Stomach (tissue), 9 donors: ENCODE data around the gene MED13L. TPM values are rescaled to one million over a fixed set of nuclear protein-coding genes. Genes with fewer than 3 reads are reported as not detected.

Experiments used
- DNase-seq, 2 donors: peaks; one replicate each; pipeline versions ENCODE4 v3.0.0 to v3.0.0-alpha.2; 2013 to 2019
- H3K27ac ChIP-seq, 5 donors: fragments of 200-600 bp in 4 of 5; sonication (generic) in 4 of 5; one replicate each; pipeline ENCODE4 v1.5.1; 2013 to 2019; ENCODE audit warnings: mild to moderate bottlenecking in 1 of 5, moderate library complexity in 1 of 5
- H3K27me3 ChIP-seq, 3 donors: fragments of 200-600 bp; sonication (generic); one replicate each; pipeline ENCODE4 v1.5.1; 2017 to 2019; ENCODE audit warnings: mixed run types in 1 of 3
- H3K36me3 ChIP-seq, 4 donors: fragments of 200-600 bp; sonication (generic); 1 replicate in 3 of 4; 2 replicates in 1 of 4; pipeline ENCODE4 v1.5.1; 2016 to 2019
- H3K4me1 ChIP-seq, 4 donors: fragments of 200-600 bp; sonication (generic); one replicate each; pipeline ENCODE4 v1.5.1; 2016 to 2019
- H3K4me3 ChIP-seq, 4 donors: fragments of 200-600 bp; sonication (generic) in 3 of 4; one replicate each; pipeline ENCODE4 v1.5.1; 2016 to 2019; ENCODE audit warnings: mild to moderate bottlenecking in 1 of 4
- H3K9me3 ChIP-seq, 4 donors: fragments of 200-600 bp; sonication (generic); one replicate each; pipeline ENCODE4 v1.5.1; 2016 to 2019
- CTCF ChIP-seq, 7 experiments: fragments of 450-650 bp in 4 of 7; fragments of 200-600 bp in 3 of 7; sonication (generic) in 3 of 7; IDR thresholded peaks; one replicate each; pipeline ENCODE4 v1.5.1; 2016 to 2019; ENCODE audit warnings: antibody characterized with exemption in 7 of 7, control low read depth in 2 of 7, mild to moderate bottlenecking in 1 of 7
- EP300 ChIP-seq: sonication (generic); formaldehyde crosslinking; IDR thresholded peaks from one replicate; pipeline ENCODE4 v1.6.1; 2017; ENCODE audit warnings: antibody characterized with exemption
- POLR2A ChIP-seq, 4 donors: fragments of 450-650 bp; IDR thresholded peaks; one replicate each; pipeline ENCODE4 v1.6.1; 2016; ENCODE audit warnings: antibody characterized with exemption in 4 of 4, control low read depth in 2 of 4, mild to moderate bottlenecking in 1 of 4, moderate library complexity in 1 of 4
- POLR2AphosphoS5 ChIP-seq, 3 donors: sonication (generic); formaldehyde crosslinking; IDR thresholded peaks; one replicate each; pipeline ENCODE4 v1.6.1; 2016; ENCODE audit warnings: antibody characterized with exemption in 3 of 3
- WGBS, 5 donors: extraction: QIAGEN DNeasy Blood & Tissue Kit in 3 of 5; methylation state at CpG; one replicate each; pipeline versions ENCODE4 v1.1.5 to v1.1.7; 2013 to 2018; 5-methylcytosine and 5-hydroxymethylcytosine counted together
- intact Hi-C: fragments of 100-400 bp; cut with DNase I; formaldehyde crosslinking; loops from one replicate; pipeline ENCODE4 v1.15.1; 2023; ENCODE audit warnings: low total_unique reads
- polyA plus RNA-seq, 3 donors: library from polyadenylated mRNA; stranded (reverse); fragments of 200-250 nt; gene quantifications; one replicate each; pipeline ENCODE4 v1.2.3, GENCODE V29; 2013
- total RNA-seq, 5 donors: library from RNA; depleted of rRNA; stranded (reverse); fragments of >200 nt; gene quantifications; one replicate each; pipeline versions ENCODE4 v1.1.0 to v1.2.3, GENCODE V29; 2014 to 2016
- donor health status: healthy with polysubstance abuse.
- donor health status: Bipolar disorder and iron deficiency.
- donor health status: healthy.

The MED13L gene
- total and polyA plus RNA-seq, 8 donors = 10.4 to 305 (median 72.7) TPM

- TF ChIP-seq CTCF (IDR thresholded peaks at IDR 0.05) (no peak), POLR2AphosphoS5 (IDR thresholded peaks at IDR 0.05) (peak in 1 of 3 donors; percentile 11)
- Histone ChIP-seq H3K4me1 (peaks cover 21 to 97% (median 61%) of the 10 kb centered on the region in 4 donors), H3K27ac (no peak overlapping the region), H3K4me3 (no peak overlapping the region), H3K27me3 (no peaks in the 10 kb centered on the region), H3K9me3 (no peaks in the 10 kb centered on the region), H3K36me3 (no peaks in the 10 kb centered on the region)
- intact Hi-C loops = no loop called here
- WGBS, 5 donors = 29 to 38% (median 29%) methylated on average over 11 of the region's 11 CpGs
- DNase-seq = peak in 1 of 2 donors; percentile 64
Measured at GRCh38 chr12:116123451-116124258, 153.8 kb downstream of the MED13L start.

GRCh38 chr12:116122628-116123027 lies 154.9 kb downstream of the MED13L start:
- Histone ChIP-seq H3K4me1 (peaks cover 21 to 92% (median 53%) of the 10 kb centered on the region in 4 donors), H3K9me3 (no peaks in the 10 kb centered on the region), H3K27ac (no peak overlapping the region), H3K4me3 (no peak overlapping the region), H3K27me3 (no peaks in the 10 kb centered on the region), H3K36me3 (no peaks in the 10 kb centered on the region)
- intact Hi-C loops = no loop called here
- TF ChIP-seq POLR2AphosphoS5 (IDR thresholded peaks at IDR 0.05) (no peak), POLR2A (IDR thresholded peaks at IDR 0.05) (no peak), EP300 (no peak), CTCF (IDR thresholded peaks at IDR 0.05) (no peak)
- DNase-seq = no peak
- WGBS, 5 donors = 58 to 69% (median 68%) methylated on average over 3 of the region's 3 CpGs

- Histone ChIP-seq H3K4me1 (peaks cover 21 to 82% (median 49%) of the 10 kb centered on the region in 4 donors), H3K4me3 (no peak overlapping the region), H3K36me3 (no peaks in the 10 kb centered on the region), H3K9me3 (no peaks in the 10 kb centered on the region), H3K27ac (no peak overlapping the region), H3K27me3 (no peaks in the 10 kb centered on the region)
- 21 to 35% (median 31%) methylated on average over 2 of the region's 2 CpGs for WGBS, 5 donors
- DNase-seq = no peak
- TF ChIP-seq POLR2A (IDR thresholded peaks at IDR 0.05) (no peak), CTCF (IDR thresholded peaks at IDR 0.05) (no peak), POLR2AphosphoS5 (IDR thresholded peaks at IDR 0.05) (no peak), EP300 (no peak)
- intact Hi-C loops = no loop called here
Measured at GRCh38 chr12:116121453-116121871, 156.0 kb downstream of the MED13L start.

GRCh38 chr12:116116650-116117424 lies 160.7 kb downstream of the MED13L start:
- 91 to 96% (median 93%) methylated on average over 5 of the region's 5 CpGs for WGBS, 5 donors
- TF ChIP-seq POLR2A (IDR thresholded peaks at IDR 0.05) = no peak
- no peak for TF ChIP-seq CTCF (IDR thresholded peaks at IDR 0.05)
- TF ChIP-seq EP300 = no peak
- TF ChIP-seq POLR2AphosphoS5 (IDR thresholded peaks at IDR 0.05) = no peak
- no peak overlapping the region for H3K27ac ChIP-seq
- peaks cover 7 to 61% (median 35%) of the 10 kb centered on the region in 4 donors for H3K4me1 ChIP-seq
- H3K27me3 ChIP-seq = no peaks in the 10 kb centered on the region
- intact Hi-C loops = no loop called here
- no peaks in the 10 kb centered on the region for H3K9me3 ChIP-seq
- no peak overlapping the region for H3K4me3 ChIP-seq
- H3K36me3 ChIP-seq = no peaks in the 10 kb centered on the region
- no peak for DNase-seq
